GM18870 (cell line): Measurements from ENCODE around the gene TBC1D9.
"Not testable (repeated sequence)": the region's sequence is repeated elsewhere in the genome, so short reads cannot be mapped to it uniquely, and the experiment has no call there.

Source experiments
- ATAC-seq: cut with Tn5 transposase; IDR thresholded peaks from one replicate; pipeline ENCODE4 v1.9.1; 2021; ENCODE audit warnings: moderate library complexity; ENCODE audit not compliant: unreplicated experiment

Gene TBC1D9

DNA sequence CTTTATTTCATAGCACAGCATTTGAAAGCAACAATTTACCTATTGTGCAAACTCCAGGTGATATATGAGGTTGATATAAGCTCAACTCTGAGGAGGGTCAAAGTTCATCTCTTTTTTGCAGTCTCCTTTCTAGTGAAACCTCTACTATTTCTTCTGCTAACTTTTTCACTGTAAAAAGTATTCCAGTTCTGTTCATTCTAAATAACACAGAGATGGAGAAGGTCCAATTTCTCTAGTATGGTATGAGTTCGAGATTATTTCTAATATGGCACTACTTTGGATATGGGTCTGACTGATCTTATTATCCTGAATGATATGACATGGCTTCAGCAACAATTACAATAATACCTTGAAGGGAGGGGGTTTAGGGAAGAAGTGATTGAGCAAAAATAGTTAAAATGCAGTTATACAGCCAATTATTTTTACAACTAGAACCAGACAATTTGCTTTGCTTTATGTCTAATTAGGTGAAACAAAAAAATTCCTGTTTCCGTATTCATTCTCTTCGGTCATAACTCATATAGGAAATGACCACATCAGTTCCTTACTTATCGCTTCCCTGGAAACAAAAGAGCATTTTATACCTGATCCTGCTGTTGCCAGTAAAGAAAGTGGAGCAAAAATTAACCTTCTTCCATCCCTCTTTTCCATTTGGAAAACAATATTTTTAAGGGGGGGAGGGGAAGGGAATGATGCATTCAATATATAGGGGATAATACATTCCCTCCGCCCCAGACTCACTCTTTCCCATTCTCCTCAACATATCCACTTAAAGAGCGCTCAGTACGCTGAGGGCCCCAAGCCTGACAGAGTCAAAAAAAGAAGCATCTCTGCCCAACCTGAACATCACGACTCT lies 1.0 kb downstream of the TBC1D9 start:
- ATAC-seq = no peak

- ATAC-seq = no peak
These were observed 2.9 kb downstream of the TBC1D9 start for GRCh38 chr4:140753329-140753728.

- ATAC-seq = no peak
These were observed 3.7 kb downstream of the TBC1D9 start for GRCh38 chr4:140752291-140753068.

GRCh38 chr4:140750470-140750869 lies 5.7 kb downstream of the TBC1D9 start:
- ATAC-seq = no peak

- ATAC-seq = no peak
These were observed 8.0 kb downstream of the TBC1D9 start for GRCh38 chr4:140748171-140748570.

- not testable (repeated sequence) for ATAC-seq
These were observed 9.6 kb downstream of the TBC1D9 start for GRCh38 chr4:140746546-140746945.

- no peak for ATAC-seq
These were observed 11.8 kb downstream of the TBC1D9 start for GRCh38 chr4:140744421-140744820.

DNA sequence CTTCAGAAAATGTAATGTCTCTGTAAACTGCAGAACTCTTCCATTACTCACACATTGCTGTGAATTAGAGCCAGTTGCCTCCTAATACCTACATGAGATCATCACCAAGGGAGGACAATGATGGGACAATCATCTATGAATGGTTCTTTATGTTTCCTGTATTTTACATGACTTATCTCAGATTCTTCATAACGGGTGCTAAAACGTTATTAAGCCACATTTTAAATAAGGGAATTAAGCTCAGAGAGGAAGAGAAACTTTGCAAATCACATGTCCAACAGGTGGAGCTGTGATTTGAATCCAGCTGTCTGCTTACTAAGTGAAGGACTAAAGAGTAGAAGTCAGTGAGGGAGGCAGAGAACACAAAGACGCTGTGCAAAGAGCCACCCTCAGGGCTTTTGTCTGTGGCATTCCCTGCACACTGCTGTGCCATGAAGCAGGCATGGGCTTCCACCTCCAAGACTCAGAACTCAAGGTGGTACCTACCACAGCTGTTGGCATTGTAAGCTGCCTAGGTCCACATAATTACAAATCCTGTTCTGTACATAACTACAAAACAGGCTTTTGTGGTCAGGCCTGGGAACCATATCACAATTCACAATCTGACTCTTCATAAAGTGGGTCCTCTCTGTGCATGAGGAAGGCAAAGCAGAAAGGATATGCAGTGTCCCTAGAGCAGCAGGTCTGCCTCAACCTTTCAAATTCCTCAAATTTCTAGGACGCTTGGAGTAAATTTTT lies 12.8 kb downstream of the TBC1D9 start:
- ATAC-seq = peak; percentile 60

GRCh38 chr4:140742838-140743193 lies 13.4 kb downstream of the TBC1D9 start:
- ATAC-seq = no peak

DNA sequence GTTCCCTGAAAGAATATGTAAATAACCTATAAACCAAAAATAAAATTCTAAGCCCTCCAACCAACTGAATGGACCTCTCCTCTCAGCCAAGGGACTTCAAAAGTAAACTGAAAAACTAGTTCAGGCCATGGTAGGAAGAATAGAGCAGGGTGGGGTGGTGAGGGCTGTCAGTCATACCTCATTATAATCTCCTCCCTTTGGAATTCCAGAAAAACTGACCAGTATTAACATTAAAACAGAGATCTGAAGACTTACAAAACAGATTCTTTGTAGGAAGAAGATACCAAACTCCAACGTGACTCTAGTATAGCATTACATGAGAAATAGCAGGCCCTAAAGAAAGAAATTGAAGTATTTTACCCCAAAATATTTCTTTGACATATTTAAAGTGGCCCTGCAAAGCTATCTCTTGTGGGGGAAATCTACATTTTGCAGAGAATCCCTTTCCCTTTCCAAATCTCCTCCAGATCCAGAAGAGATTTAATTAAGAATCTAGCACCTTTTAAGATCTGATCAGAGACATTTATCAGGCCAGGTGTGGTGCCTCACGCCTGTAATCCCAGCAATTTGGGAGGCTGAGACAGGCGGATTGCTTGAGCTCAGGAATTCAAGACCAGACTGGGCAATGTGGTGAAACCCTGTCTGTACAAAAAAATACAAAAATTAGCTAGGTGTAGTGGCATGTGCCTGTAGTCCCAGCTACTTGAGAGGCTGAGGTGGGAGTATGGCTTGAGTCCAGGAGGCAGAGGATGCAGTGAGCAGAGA lies 15.1 kb downstream of the TBC1D9 start:
- ATAC-seq = no peak

- no peak for ATAC-seq
These were observed 15.8 kb downstream of the TBC1D9 start for GRCh38 chr4:140740422-140740821.

- ATAC-seq = no peak
These were observed 16.2 kb downstream of the TBC1D9 start for GRCh38 chr4:140739971-140740370.

DNA sequence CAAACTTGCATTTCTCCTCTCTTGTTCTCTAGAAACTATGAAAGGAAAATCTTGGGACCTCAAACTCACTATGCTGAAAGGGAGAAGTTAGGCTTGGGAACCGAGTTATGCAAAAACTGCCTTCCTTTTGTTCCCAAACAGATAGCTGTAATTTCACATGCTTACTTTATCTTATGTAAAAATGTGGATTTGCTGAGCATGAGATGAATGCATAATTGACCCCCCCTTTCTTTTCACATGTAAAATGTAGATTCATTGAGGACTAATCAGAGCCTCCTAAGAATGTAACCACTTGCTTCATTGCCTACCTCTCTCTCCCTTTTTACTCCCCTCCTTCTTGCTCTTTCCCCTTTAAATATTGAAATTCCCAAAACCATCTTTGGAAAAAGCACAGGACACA lies 18.0 kb downstream of the TBC1D9 start:
- no peak for ATAC-seq

- ATAC-seq = no peak
These were observed 19.4 kb downstream of the TBC1D9 start for GRCh38 chr4:140736669-140737343.

GRCh38 chr4:140735779-140736391 lies 20.3 kb downstream of the TBC1D9 start:
- ATAC-seq = no peak

GRCh38 chr4:140735317-140735716 lies 20.9 kb downstream of the TBC1D9 start:
- no peak for ATAC-seq

GRCh38 chr4:140732780-140733179 lies 23.4 kb downstream of the TBC1D9 start:
- ATAC-seq = no peak

DNA sequence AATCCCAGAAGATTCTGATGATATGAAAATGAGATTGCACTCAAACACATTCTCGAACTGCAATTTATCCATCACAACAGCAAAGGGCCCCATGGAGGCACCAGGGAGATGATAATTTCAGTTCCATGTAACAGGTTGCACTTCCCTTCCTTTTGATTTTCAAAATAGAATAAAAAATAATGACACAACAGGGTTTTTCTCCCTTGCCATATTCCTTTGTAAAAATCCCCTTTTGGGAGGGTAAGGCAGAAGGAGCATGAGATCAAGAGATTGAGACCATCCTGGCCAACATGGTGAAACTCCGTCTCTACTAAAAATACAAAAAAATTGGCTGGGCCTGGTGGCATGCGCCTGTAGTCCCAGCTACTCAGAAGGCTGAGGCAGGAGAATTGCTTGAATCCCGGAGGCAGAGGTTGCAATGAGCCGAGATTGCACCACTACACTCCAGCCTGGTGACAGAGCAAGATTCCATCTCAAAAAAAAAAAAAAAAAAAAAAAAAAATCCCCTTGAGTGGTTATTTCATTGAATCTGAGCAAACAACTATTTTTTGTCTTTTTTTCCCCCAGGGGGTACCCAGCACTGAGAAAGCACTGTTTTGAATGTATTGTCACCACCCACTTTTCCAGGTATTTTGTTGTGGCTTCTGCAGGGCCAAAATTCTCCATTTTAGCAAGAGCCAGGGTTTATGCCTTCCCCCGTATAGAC lies 26.7 kb downstream of the TBC1D9 start:
- no peak for ATAC-seq
